ENCODE results near the gene SPAG7.

SPAG7 gene

GRCh38 chr17:4950075-4950745, 17.4 kb downstream of the SPAG7 start:
- no peak for DNase-seq (ENCODE audit: low read depth)

GRCh38 chr17:4949321-4950074, 18.1 kb downstream of the SPAG7 start:
- peak; percentile 79 for DNase-seq (ENCODE audit: low read depth)

- peak; percentile 91 for DNase-seq (ENCODE audit: low read depth)
Observed at GRCh38 chr17:4948931-4949320, 18.7 kb downstream of the SPAG7 start.

- DNase-seq (ENCODE audit: low read depth), result peak; percentile 94
Observed at GRCh38 chr17:4948166-4948930, 19.3 kb downstream of the SPAG7 start, which contains the start of gene PFN1. TSS of gene PFN1 (minus strand) at chr17:4948530. CDS start at chr17:4948394, 136 bp downstream.

- peak; percentile 74 for DNase-seq (ENCODE audit: low read depth)
Observed at GRCh38 chr17:4947411-4948165, 20.0 kb downstream of the SPAG7 start.

GRCh38 chr17:4947010-4947410, 20.6 kb downstream of the SPAG7 start:
- DNase-seq (ENCODE audit: low read depth), result peak; percentile 29

GRCh38 chr17:4946312-4946976, 21.2 kb downstream of the SPAG7 start:
- DNase-seq (ENCODE audit: low read depth), result no peak

- DNase-seq (ENCODE audit: low read depth), result peak; percentile 44
Observed at GRCh38 chr17:4945944-4946280, 21.7 kb downstream of the SPAG7 start.

GRCh38 chr17:4945176-4945943, 22.3 kb downstream of the SPAG7 start:
- DNase-seq (ENCODE audit: low read depth), result peak; percentile 98

GRCh38 chr17:4944554-4945175, 23.0 kb downstream of the SPAG7 start:
- DNase-seq (ENCODE audit: low read depth), result no peak

GRCh38 chr17:4944163-4944553, 23.5 kb downstream of the SPAG7 start:
- DNase-seq (ENCODE audit: low read depth), result no peak

- DNase-seq (ENCODE audit: low read depth), result no peak
Observed at GRCh38 chr17:4942760-4943508, 24.7 kb downstream of the SPAG7 start.

- no peak for DNase-seq (ENCODE audit: low read depth)
Observed at GRCh38 chr17:4941319-4941610, 26.4 kb downstream of the SPAG7 start.

GRCh38 chr17:4940555-4941318, 26.9 kb downstream of the SPAG7 start:
- DNase-seq (ENCODE audit: low read depth), result peak; percentile 51

- peak; percentile 100 for DNase-seq (ENCODE audit: low read depth)
Observed at GRCh38 chr17:4939796-4940554, 27.6 kb downstream of the SPAG7 start, which contains the start of the genes RNF167 and SLC25A11. TSS of gene RNF167 (plus strand) at chr17:4940268. CDS start at chr17:4940910, 642 bp downstream. TSS of gene SLC25A11 (minus strand) at chr17:4940046. CDS start at chr17:4939910, 136 bp downstream.

- DNase-seq (ENCODE audit: low read depth), result no peak
Observed at GRCh38 chr17:4939546-4939795, 28.1 kb downstream of the SPAG7 start.

GRCh38 chr17:4938688-4939545, 28.7 kb downstream of the SPAG7 start:
- peak; percentile 44 for DNase-seq (ENCODE audit: low read depth)
